ENCODE results near the gene TRIM25. TPM values are rescaled to one million over a fixed set of nuclear protein-coding genes. Genes with fewer than 3 reads are reported as not detected.

The TRIM25 gene
- total RNA-seq, 1 experiment from 2014 or later: 32.5 TPM

DNA sequence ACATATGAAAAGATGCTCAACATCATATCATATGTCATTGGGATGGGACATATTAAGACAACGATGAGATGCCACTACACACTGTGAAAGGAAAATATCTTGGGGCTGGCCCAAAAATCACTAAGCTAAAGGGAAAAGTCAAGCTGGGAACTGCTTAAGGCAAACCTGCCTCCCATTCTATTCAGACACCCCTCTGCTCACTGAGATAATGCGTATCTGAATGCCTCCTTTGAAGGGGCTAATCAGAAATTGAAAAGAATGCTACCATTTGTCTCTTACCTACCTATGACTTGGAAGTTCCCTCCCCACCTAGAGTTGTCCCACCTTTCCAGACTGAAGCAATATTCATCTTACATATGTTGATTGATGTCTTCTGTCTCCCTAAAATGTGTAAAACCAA lies 11.2 kb upstream of the TRIM25 start:
- Histone ChIP-seq H3K9ac (ENCODE audit: extremely low read depth, insufficient read length, low read length) (no peak overlapping the region), H2BK20ac (ENCODE audit: low read depth, low read length, poor library complexity, severe bottlenecking) (no peak overlapping the region), H3K27ac (ENCODE audit: insufficient read length, low read depth, low read length) (no peak overlapping the region), H3K23me2 (ENCODE audit: insufficient read length, low read depth, low read length, poor library complexity, severe bottlenecking) (no peaks in the 10 kb centered on the region), H3K79me2 (ENCODE audit: insufficient read depth, low read length) (no peaks in the 10 kb centered on the region), H4K20me1 (ENCODE audit: control insufficient read depth, insufficient read depth, insufficient read length) (no peaks in the 10 kb centered on the region), H2AFZ (ENCODE audit: low read length) (no peak overlapping the region), H2BK120ac (ENCODE audit: low read depth, low read length, poor library complexity, severe bottlenecking) (no peak overlapping the region), H3K18ac (ENCODE audit: insufficient read length, low read depth, low read length) (no peak overlapping the region), H3K56ac (ENCODE audit: insufficient read length, low read depth, low read length) (no peak overlapping the region), H2BK5ac (ENCODE audit: insufficient read length, low read length) (no peak overlapping the region), H4K91ac (ENCODE audit: insufficient read length, low read depth, low read length) (no peak overlapping the region), H4K8ac (replicated peaks; ENCODE audit: insufficient read length, low read depth, low read length) (no peak overlapping the region), H3K14ac (ENCODE audit: insufficient read depth, low read length) (no peak overlapping the region), H3K9me3 (ENCODE audit: control insufficient read depth, low read depth, low read length) (no peaks in the 10 kb centered on the region), H2AK5ac (ENCODE audit: insufficient read length, low read length) (no peak overlapping the region), H3K4me2 (ENCODE audit: insufficient read depth, insufficient read length, low read length) (no peak overlapping the region), H4K5ac (ENCODE audit: insufficient read length, low read depth, low read length) (no peak overlapping the region), H3K79me1 (ENCODE audit: insufficient read depth, low read depth, low read length, poor library complexity, severe bottlenecking) (no peaks in the 10 kb centered on the region), H2BK15ac (ENCODE audit: low read depth, low read length) (no peak overlapping the region), H3K4me1 (ENCODE audit: insufficient read depth, low read length) (peaks cover 5% of the 10 kb centered on the region; the same call in 1 of the 2 replicates), H3K23ac (ENCODE audit: insufficient read length, low read depth, low read length) (no peak overlapping the region), H3K27me3 (ENCODE audit: insufficient read depth, low read length) (no peaks in the 10 kb centered on the region), H3K4ac (ENCODE audit: low read depth, low read length) (no peak overlapping the region), H2BK12ac (ENCODE audit: insufficient read length, low read depth, low read length) (no peak overlapping the region), H3T11ph (ENCODE audit: low read length) (no peak overlapping the region)
- DNase-seq: no peak
- Mint-ChIP-seq H3K36me3 (ENCODE audit: insufficient read depth in 1 of 3, low read depth in 3 of 3) (peaks cover 14 to 17% (median 14%) of the 10 kb centered on the region in 3 experiments), H3K27ac (peak overlapping the region in 1 of 3 experiments; percentile 19; a peak in 2 of 7 replicates), H3K27me3 (ENCODE audit: low read depth) (no peaks in the 10 kb centered on the region; the same call in 1 of the 2 replicates), H3K9me3 (peaks cover 26 to 30% of the 10 kb centered on the region in 2 experiments), H3K4me1 (peaks cover 32 to 33% of the 10 kb centered on the region in 2 experiments), H3K4me3 (no peak overlapping the region)
- TF ChIP-seq CTCF (conservative IDR thresholded peaks at IDR 0.05): no peak
- no CpG with 5 or more reads among the region's 2 CpGs for WGBS (ENCODE audit: extremely low coverage, insufficient read length, low lambda C conversion rate)

Data from H9 (cell line).